Naive thymus-derived CD4-positive, alpha-beta T cell (primary cell): Measurements from ENCODE around the gene TLR8. TPM values are rescaled to one million over a fixed set of nuclear protein-coding genes. Genes with fewer than 3 reads are reported as not detected.

Source experiments
- ATAC-seq: fragments of 150-1000 bp; cut with Tn5 transposase; 2 replicates; pipeline ENCODE4 v1.10.0; 2021; ENCODE audit warnings: mild to moderate bottlenecking, moderate library complexity
- CTCF ChIA-PET: fragments of 350-600 bp; sonication (Branson Sonifier 250); formaldehyde crosslinking; loops from one replicate; lab custom pipeline; 2021; ENCODE audit warnings: antibody characterized with exemption; lab: Charles Lee
- POLR2A ChIA-PET: fragments of 350-600 bp; sonication (Branson Sonifier 250); formaldehyde crosslinking; loops from one replicate; lab custom pipeline; 2021; ENCODE audit warnings: antibody characterized with exemption, inconsistent platforms; lab: Charles Lee
- DNase-seq, 9 donors: peaks; one replicate each; pipeline versions ENCODE4 v3.0.0 to v3.0.0-alpha.2; 2020 to 2022; ENCODE audit warnings: mixed read lengths in 1 of 9
- H3K27ac ChIP-seq: one replicate; pipeline ENCODE4 v1.7.0; 2013; ENCODE audit warnings: mild to moderate bottlenecking, low read depth, low read length, moderate library complexity
- H3K27me3 ChIP-seq, 2 donors: one replicate each; pipeline ENCODE4 v1.7.0; 2013; ENCODE audit warnings: low read length in 2 of 2, mild to moderate bottlenecking in 2 of 2, moderate library complexity in 2 of 2; ENCODE audit not compliant: control insufficient read depth in 2 of 2, insufficient read depth in 2 of 2
- H3K36me3 ChIP-seq, 3 experiments: 1 replicate in 2 of 3; 2 replicates in 1 of 3; pipeline ENCODE4 v1.7.0; 2013; ENCODE audit warnings: low read length in 3 of 3, mild to moderate bottlenecking in 3 of 3, moderate library complexity in 1 of 3; ENCODE audit not compliant: insufficient read depth in 3 of 3, control insufficient read depth in 2 of 3
- H3K4me1 ChIP-seq, 2 donors: one replicate each; pipeline ENCODE4 v1.7.0; 2013; ENCODE audit warnings: low read length in 2 of 2, mild to moderate bottlenecking in 2 of 2, moderate library complexity in 1 of 2; ENCODE audit not compliant: control insufficient read depth in 2 of 2, insufficient read depth in 2 of 2
- H3K4me3 ChIP-seq: 2 replicates; pipeline ENCODE4 v1.7.0; 2013; ENCODE audit warnings: mild to moderate bottlenecking, low read length
- H3K9me3 ChIP-seq, 3 experiments: 1 replicate in 2 of 3; 2 replicates in 1 of 3; pipeline ENCODE4 v1.7.0; 2013; ENCODE audit warnings: low read length in 3 of 3; ENCODE audit not compliant: control insufficient read depth in 2 of 3
- H3K27ac Mint-ChIP-seq, 9 donors: one replicate each; pipeline ENCODE4 v1.8.0; 2020 to 2022; ENCODE audit warnings: mixed read lengths in 9 of 9, mild to moderate bottlenecking in 8 of 9, moderate library complexity in 5 of 9, inconsistent platforms in 2 of 9
- H3K27me3 Mint-ChIP-seq, 5 donors: one replicate each; pipeline ENCODE4 v1.8.0; 2021 to 2022; ENCODE audit warnings: mixed read lengths in 5 of 5, mild to moderate bottlenecking in 1 of 5
- H3K36me3 Mint-ChIP-seq, 5 donors: one replicate each; pipeline ENCODE4 v1.8.0; 2020 to 2022; ENCODE audit warnings: mixed read lengths in 5 of 5, mild to moderate bottlenecking in 3 of 5, inconsistent platforms in 1 of 5
- H3K4me1 Mint-ChIP-seq, 7 donors: one replicate each; pipeline ENCODE4 v1.8.0; 2020 to 2022; ENCODE audit warnings: mixed read lengths in 7 of 7, mild to moderate bottlenecking in 3 of 7, inconsistent platforms in 1 of 7
- H3K4me3 Mint-ChIP-seq, 10 donors: one replicate each; pipeline ENCODE4 v1.8.0; 2020 to 2022; ENCODE audit warnings: mild to moderate bottlenecking in 10 of 10, mixed read lengths in 10 of 10, moderate library complexity in 6 of 10, inconsistent platforms in 2 of 10
- H3K9me3 Mint-ChIP-seq, 11 donors: one replicate each; pipeline ENCODE4 v1.8.0; 2020 to 2022; ENCODE audit warnings: mixed read lengths in 11 of 11, mild to moderate bottlenecking in 4 of 11, inconsistent platforms in 1 of 11, moderate library complexity in 1 of 11
- intact Hi-C, 2 donors: fragments of 100-400 bp; cut with micrococcal nuclease; formaldehyde crosslinking; loops; one replicate each; pipeline ENCODE4 v1.15.1; 2023
- polyA plus RNA-seq, 2 donors: library from polyadenylated mRNA; unstranded; fragments of 300-500 nt; fragmentation: Illumina TruSeq; gene quantifications; one replicate each; pipeline ENCODE4 v1.2.3, GENCODE V29; 2021
- total RNA-seq, 6 experiments: library from RNA in 5 of 6; stranded (reverse) in 5 of 6; gene quantifications; 1 replicate in 5 of 6; 2 replicates in 1 of 6; pipeline ENCODE4 v1.2.3 and lab custom pipeline; 2021 to 2026

The TLR8 gene
- total and polyA plus RNA-seq, 7 experiments from 2014 or later, result 0.35 to 15.2 (median 0.51) TPM; not detected in 3

DNA sequence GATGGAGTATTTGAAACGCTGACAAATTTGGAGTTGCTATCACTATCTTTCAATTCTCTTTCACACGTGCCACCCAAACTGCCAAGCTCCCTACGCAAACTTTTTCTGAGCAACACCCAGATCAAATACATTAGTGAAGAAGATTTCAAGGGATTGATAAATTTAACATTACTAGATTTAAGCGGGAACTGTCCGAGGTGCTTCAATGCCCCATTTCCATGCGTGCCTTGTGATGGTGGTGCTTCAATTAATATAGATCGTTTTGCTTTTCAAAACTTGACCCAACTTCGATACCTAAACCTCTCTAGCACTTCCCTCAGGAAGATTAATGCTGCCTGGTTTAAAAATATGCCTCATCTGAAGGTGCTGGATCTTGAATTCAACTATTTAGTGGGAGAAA lies 13.2 kb downstream of the TLR8 start:
- intact Hi-C loops, result no loop called here
- H3K9me3 Mint-ChIP-seq, result no peaks in the 10 kb centered on the region
- peaks cover 0 to 7% (median 0%) of the 10 kb centered on the region in 5 donors for H3K27me3 Mint-ChIP-seq
- DNase-seq (no peak), ATAC-seq (no peak)
- H3K36me3 ChIP-seq, result no peaks in the 10 kb centered on the region
- peaks cover 0 to 1% (median 0%) of the 10 kb centered on the region in 7 donors for H3K4me1 Mint-ChIP-seq
- ChIA-PET CTCF (no interaction called here), POLR2A (interaction anchor here (0.6 kb wide), 1 partner anchor 1133 kb away, joined by 3 read pairs; no protein-coding TSS in a partner anchor)
- no peak overlapping the region for H3K4me3 Mint-ChIP-seq
- H3K4me3 ChIP-seq, result no peak overlapping the region
- H3K9me3 ChIP-seq, result no peaks in the 10 kb centered on the region
- H3K27ac Mint-ChIP-seq, result no peak overlapping the region
- H3K27ac ChIP-seq, result no peak overlapping the region
- H3K27me3 ChIP-seq, result no peaks in the 10 kb centered on the region
- no peaks in the 10 kb centered on the region for H3K4me1 ChIP-seq
- peaks cover 0 to 3% (median 0%) of the 10 kb centered on the region in 5 donors for H3K36me3 Mint-ChIP-seq

- no peaks in the 10 kb centered on the region for H3K9me3 ChIP-seq
These were observed 14.6 kb downstream of the TLR8 start for GRCh38 chrX:12920990-12921389.

GRCh38 chrX:12921886-12922598 lies 15.6 kb downstream of the TLR8 start:
- H3K4me1 ChIP-seq, result no peaks in the 10 kb centered on the region
- no peak overlapping the region for H3K27ac ChIP-seq
- ATAC-seq (no peak), DNase-seq (no peak)
- Mint-ChIP-seq H3K4me1 (no peaks in the 10 kb centered on the region), H3K9me3 (peaks cover 0 to 5% (median 2%) of the 10 kb centered on the region in 11 donors), H3K4me3 (no peak overlapping the region), H3K36me3 (peaks cover 0 to 3% (median 0%) of the 10 kb centered on the region in 5 donors), H3K27me3 (peaks cover 0 to 9% (median 0%) of the 10 kb centered on the region in 5 donors), H3K27ac (no peak overlapping the region)
- POLR2A ChIA-PET, result interaction anchor here (0.7 kb wide), 1 partner anchor 25 kb away, joined by 3 read pairs; no protein-coding TSS in a partner anchor
- H3K27me3 ChIP-seq, result no peaks in the 10 kb centered on the region
- CTCF ChIA-PET, result no interaction called here
- no peak overlapping the region for H3K4me3 ChIP-seq
- H3K9me3 ChIP-seq, result no peaks in the 10 kb centered on the region
- no peaks in the 10 kb centered on the region for H3K36me3 ChIP-seq
- intact Hi-C loops, result no loop called here

More at GRCh38 chrX:12920990-12921389, 14.6 kb downstream of the TLR8 start:
- no peaks in the 10 kb centered on the region for H3K4me1 ChIP-seq
- CTCF ChIA-PET, result no interaction called here
- Mint-ChIP-seq H3K27me3 (peaks cover 0 to 9% (median 0%) of the 10 kb centered on the region in 5 donors), H3K36me3 (peaks cover 0 to 3% (median 0%) of the 10 kb centered on the region in 5 donors), H3K4me3 (no peak overlapping the region), H3K9me3 (peaks cover 0 to 3% (median 2%) of the 10 kb centered on the region in 11 donors), H3K27ac (no peak overlapping the region), H3K4me1 (no peaks in the 10 kb centered on the region)
- ATAC-seq (no peak), DNase-seq (no peak)
- H3K27ac ChIP-seq, result no peak overlapping the region
- intact Hi-C loops, result no loop called here
- POLR2A ChIA-PET, result no interaction called here
- H3K36me3 ChIP-seq, result no peaks in the 10 kb centered on the region
- H3K27me3 ChIP-seq, result no peaks in the 10 kb centered on the region
- H3K4me3 ChIP-seq, result no peak overlapping the region

DNA sequence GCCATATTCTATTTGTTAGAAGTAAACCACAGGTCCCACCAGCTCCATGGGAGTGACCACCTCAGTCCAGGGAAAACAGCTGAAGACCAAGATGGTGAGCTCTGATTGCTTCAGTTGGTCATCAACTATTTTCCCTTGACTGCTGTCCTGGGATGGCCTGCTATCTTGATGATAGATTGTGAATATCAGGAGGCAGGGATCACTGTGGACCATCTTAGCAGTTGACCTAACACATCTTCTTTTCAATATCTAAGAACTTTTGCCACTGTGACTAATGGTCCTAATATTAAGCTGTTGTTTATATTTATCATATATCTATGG lies 16.1 kb downstream of the TLR8 start:
- POLR2A ChIA-PET, result no interaction called here
- no peak overlapping the region for H3K27ac Mint-ChIP-seq
- peaks cover 0 to 3% (median 0%) of the 10 kb centered on the region in 5 donors for H3K36me3 Mint-ChIP-seq
- intact Hi-C loops, result no loop called here
- Histone ChIP-seq H3K36me3 (no peaks in the 10 kb centered on the region), H3K27me3 (no peaks in the 10 kb centered on the region), H3K27ac (no peak overlapping the region), H3K4me3 (no peak overlapping the region), H3K9me3 (no peaks in the 10 kb centered on the region), H3K4me1 (no peaks in the 10 kb centered on the region)
- no peak overlapping the region for H3K4me3 Mint-ChIP-seq
- CTCF ChIA-PET, result no interaction called here
- H3K9me3 Mint-ChIP-seq, result peaks cover 0 to 5% (median 2%) of the 10 kb centered on the region in 11 donors
- no peaks in the 10 kb centered on the region for H3K4me1 Mint-ChIP-seq
- peaks cover 0 to 9% (median 0%) of the 10 kb centered on the region in 5 donors for H3K27me3 Mint-ChIP-seq
- DNase-seq, result no peak
- no peak for ATAC-seq

DNA sequence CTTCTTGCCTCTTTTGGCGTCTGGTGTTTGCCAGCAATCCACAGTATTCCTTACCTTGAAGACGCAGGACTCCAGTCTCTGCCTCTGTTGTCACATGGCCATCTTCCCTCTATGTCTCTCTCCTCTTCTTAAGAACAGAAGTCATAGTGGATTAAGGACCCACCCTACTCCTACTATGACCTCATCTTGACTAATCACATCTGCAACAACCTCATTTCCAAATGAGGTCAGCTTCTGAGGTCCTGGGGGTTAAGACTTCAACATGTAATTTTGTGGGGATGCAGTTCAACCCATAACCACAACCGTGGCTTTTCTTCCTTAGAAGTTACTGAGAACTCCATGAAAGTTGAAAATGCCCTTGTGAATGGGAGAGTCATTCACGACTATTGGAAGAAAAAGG lies 23.3 kb downstream of the TLR8 start:
- ChIA-PET CTCF (no interaction called here), POLR2A (no interaction called here)
- ATAC-seq (no peak), DNase-seq (no peak)
- no peak overlapping the region for H3K27ac ChIP-seq
- intact Hi-C loops, result no loop called here
- H3K4me1 ChIP-seq, result no peaks in the 10 kb centered on the region
- Mint-ChIP-seq H3K9me3 (peaks cover 0 to 6% (median 4%) of the 10 kb centered on the region in 11 donors), H3K4me3 (no peak overlapping the region), H3K27me3 (peaks cover 0 to 4% (median 0%) of the 10 kb centered on the region in 5 donors), H3K36me3 (peaks cover 0 to 1% (median 0%) of the 10 kb centered on the region in 5 donors), H3K27ac (no peak overlapping the region), H3K4me1 (peaks cover 0 to 4% (median 0%) of the 10 kb centered on the region in 7 donors)
- no peaks in the 10 kb centered on the region for H3K9me3 ChIP-seq
- no peak overlapping the region for H3K4me3 ChIP-seq
- H3K36me3 ChIP-seq, result no peaks in the 10 kb centered on the region
- no peaks in the 10 kb centered on the region for H3K27me3 ChIP-seq

DNA sequence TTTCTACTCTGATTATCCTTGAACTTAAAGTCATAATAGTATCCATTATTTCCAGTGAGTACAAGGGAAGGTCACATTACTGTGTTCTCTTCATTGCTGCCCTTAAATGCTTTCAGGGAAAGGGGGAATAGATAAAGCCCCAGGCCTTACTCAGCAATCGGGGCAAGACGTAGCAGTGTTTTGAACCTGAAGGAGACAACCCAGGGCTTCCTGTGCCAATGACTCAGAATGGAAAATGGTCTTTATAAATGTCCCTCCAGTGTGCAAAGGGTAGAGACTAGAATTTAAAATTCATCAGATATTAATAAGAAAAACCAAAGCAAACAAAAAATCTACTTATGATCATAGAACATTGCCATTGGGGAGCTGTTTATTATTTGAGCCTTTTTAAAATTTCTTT lies 23.7 kb downstream of the TLR8 start:
- CTCF ChIA-PET, result no interaction called here
- H3K27ac Mint-ChIP-seq, result no peak overlapping the region
- no peak for ATAC-seq

DNA sequence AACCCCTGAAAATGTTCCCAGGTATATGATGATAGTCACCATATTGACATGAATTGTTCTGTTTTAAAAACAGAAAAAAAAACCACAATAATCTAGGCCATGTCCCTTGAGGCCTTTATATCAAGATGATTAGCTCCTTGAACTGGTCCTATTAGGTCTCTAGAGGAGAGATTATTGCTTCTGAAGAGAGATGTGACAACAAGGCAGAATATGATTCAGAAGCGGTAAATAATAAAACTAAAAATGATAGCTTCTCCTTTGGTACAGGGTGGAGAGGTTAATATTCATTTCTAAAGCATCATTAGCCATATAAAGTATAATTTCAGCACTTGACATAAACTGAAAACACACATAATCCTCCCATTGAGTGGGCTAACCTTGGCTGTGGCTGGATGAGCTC lies 25.8 kb downstream of the TLR8 start:
- ATAC-seq (no peak), DNase-seq (no peak)
- no peaks in the 10 kb centered on the region for H3K36me3 Mint-ChIP-seq
- no peaks in the 10 kb centered on the region for H3K27me3 ChIP-seq
- H3K27me3 Mint-ChIP-seq, result no peaks in the 10 kb centered on the region
- peaks cover 0 to 4% (median 0%) of the 10 kb centered on the region in 7 donors for H3K4me1 Mint-ChIP-seq
- intact Hi-C loops, result no loop called here
- no peak overlapping the region for H3K4me3 Mint-ChIP-seq
- H3K36me3 ChIP-seq, result no peaks in the 10 kb centered on the region
- no peaks in the 10 kb centered on the region for H3K9me3 ChIP-seq
- H3K27ac Mint-ChIP-seq, result no peak overlapping the region
- no peaks in the 10 kb centered on the region for H3K4me1 ChIP-seq
- H3K9me3 Mint-ChIP-seq, result peaks cover 0 to 6% (median 0%) of the 10 kb centered on the region in 11 donors
- ChIA-PET POLR2A (no interaction called here), CTCF (no interaction called here)
- H3K27ac ChIP-seq, result no peak overlapping the region
- no peak overlapping the region for H3K4me3 ChIP-seq

More for the DNA sequence above, 23.7 kb downstream of the TLR8 start:
- POLR2A ChIA-PET, result no interaction called here
- H3K4me1 Mint-ChIP-seq, result peaks cover 0 to 4% (median 0%) of the 10 kb centered on the region in 7 donors
- Histone ChIP-seq H3K4me1 (no peaks in the 10 kb centered on the region), H3K4me3 (no peak overlapping the region), H3K27me3 (no peaks in the 10 kb centered on the region), H3K27ac (no peak overlapping the region), H3K9me3 (no peaks in the 10 kb centered on the region), H3K36me3 (no peaks in the 10 kb centered on the region)
- no peaks in the 10 kb centered on the region for H3K27me3 Mint-ChIP-seq
- H3K4me3 Mint-ChIP-seq, result no peak overlapping the region
- DNase-seq, result no peak
- peaks cover 0 to 6% (median 2%) of the 10 kb centered on the region in 11 donors for H3K9me3 Mint-ChIP-seq
- intact Hi-C loops, result no loop called here
- peaks cover 0 to 1% (median 0%) of the 10 kb centered on the region in 5 donors for H3K36me3 Mint-ChIP-seq
